Measurements from ENCODE around the gene LMO1.

- TF ChIP-seq CTCF (IDR thresholded peaks at IDR 0.05) (no peak), ZFX (IDR thresholded peaks at IDR 0.05; ENCODE audit: borderline replicate concordance) (no peak)
Measured at GRCh38 chr11:8218409-8218808, 45.3 kb downstream of the LMO1 start.

Data from 22Rv1 (cell line).